ENCODE data around the gene LRRFIP1. TPM values are rescaled to one million over a fixed set of nuclear protein-coding genes. Genes with fewer than 3 reads are reported as not detected.
A peak's percentile ranks its signal among the peaks of the same experiment; 100 is the strongest.

LRRFIP1 gene
- polyA plus RNA-seq, 2 of the 4 experiments (the other 2 are of a cell fraction), result 75.6 to 93.0 TPM

DNA sequence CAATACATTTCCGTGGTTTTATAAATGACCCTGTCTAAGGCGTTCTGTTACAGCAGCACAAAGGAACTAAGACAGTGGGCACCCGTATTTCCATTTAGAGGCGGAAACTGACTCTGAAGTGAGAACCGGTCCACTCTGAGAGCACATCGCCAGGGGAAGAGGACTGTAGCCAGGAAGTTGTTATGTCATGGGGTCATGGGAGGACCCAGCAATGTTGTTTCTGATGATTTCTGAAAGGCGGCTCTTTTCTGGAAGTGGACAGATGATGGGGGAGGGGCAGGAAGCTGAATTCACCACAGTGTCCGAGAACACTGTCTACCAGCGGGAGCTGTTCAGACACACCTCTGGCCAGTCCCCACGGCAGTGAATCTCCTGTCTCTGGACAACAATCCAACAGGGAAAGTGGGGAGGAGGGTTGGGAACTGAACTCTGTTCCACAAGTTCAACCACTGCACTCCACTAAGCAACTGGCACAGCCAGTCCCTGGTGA lies 2.1 kb upstream of the LRRFIP1 start:
- DNase-seq (ENCODE audit: low read depth in 1 of 2, low spot score in 1 of 2) (no peak), ATAC-seq (peak in 1 of 2 experiments; percentile 5; a peak in 1 of 6 replicates), FAIRE-seq (no peak)
- no peak overlapping the region for H3K4me2 ChIP-seq
- ChIA-PET POLR2A (no interaction called here), CTCF (interaction anchor here (0.7 to 1.6 kb wide), 2 partner anchors 48 to 120 kb away, joined by 4 read pairs; no protein-coding TSS in a partner anchor)
- WGBS (ENCODE audit: missing lambda C conversion rate), result 88% methylated on average over 10 of the region's 10 CpGs
- H3K4me1 ChIP-seq, result peaks cover 7% of the 10 kb centered on the region; the same call in 1 of the 3 replicates
- H3K4me3 ChIP-seq, result no peak overlapping the region
- H3K27ac ChIP-seq, result no peak overlapping the region
- H3K9me3 ChIP-seq, result no peaks in the 10 kb centered on the region
- TF ChIP-seq HEYL (CRISPR knock-in tag; IDR thresholded peaks at IDR 0.05), result no peak
- TF ChIP-seq, protein P1, sequence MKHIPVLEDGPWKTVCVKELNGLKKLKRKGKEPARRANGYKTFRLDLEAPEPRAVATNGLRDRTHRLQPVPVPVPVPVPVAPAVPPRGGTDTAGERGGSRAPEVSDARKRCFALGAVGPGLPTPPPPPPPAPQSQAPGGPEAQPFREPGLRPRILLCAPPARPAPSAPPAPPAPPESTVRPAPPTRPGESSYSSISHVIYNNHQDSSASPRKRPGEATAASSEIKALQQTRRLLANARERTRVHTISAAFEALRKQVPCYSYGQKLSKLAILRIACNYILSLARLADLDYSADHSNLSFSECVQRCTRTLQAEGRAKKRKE (CRISPR knock-in tag; IDR thresholded peaks at IDR 0.05; ENCODE audit: low read depth), result no peak
- TF ChIP-seq, protein P2, sequence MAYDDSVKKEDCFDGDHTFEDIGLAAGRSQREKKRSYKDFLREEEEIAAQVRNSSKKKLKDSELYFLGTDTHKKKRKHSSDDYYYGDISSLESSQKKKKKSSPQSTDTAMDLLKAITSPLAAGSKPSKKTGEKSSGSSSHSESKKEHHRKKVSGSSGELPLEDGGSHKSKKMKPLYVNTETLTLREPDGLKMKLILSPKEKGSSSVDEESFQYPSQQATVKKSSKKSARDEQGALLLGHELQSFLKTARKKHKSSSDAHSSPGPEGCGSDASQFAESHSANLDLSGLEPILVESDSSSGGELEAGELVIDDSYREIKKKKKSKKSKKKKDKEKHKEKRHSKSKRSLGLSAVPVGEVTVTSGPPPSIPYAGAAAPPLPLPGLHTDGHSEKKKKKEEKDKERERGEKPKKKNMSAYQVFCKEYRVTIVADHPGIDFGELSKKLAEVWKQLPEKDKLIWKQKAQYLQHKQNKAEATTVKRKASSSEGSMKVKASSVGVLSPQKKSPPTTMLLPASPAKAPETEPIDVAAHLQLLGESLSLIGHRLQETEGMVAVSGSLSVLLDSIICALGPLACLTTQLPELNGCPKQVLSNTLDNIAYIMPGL (CRISPR knock-in tag; IDR thresholded peaks at IDR 0.05; ENCODE audit: borderline replicate concordance), result no peak
- no peak for TF ChIP-seq HOXB13 (CRISPR knock-in tag; IDR thresholded peaks at IDR 0.05; ENCODE audit: low read depth)
- TF ChIP-seq KDM1A (IDR thresholded peaks at IDR 0.05; ENCODE audit: low read depth), result no peak
- TF ChIP-seq CHD4 (IDR thresholded peaks at IDR 0.05; ENCODE audit: borderline replicate concordance), result no peak
- no peak for TF ChIP-seq FOXS1 (CRISPR knock-in tag; IDR thresholded peaks at IDR 0.05)

DNA sequence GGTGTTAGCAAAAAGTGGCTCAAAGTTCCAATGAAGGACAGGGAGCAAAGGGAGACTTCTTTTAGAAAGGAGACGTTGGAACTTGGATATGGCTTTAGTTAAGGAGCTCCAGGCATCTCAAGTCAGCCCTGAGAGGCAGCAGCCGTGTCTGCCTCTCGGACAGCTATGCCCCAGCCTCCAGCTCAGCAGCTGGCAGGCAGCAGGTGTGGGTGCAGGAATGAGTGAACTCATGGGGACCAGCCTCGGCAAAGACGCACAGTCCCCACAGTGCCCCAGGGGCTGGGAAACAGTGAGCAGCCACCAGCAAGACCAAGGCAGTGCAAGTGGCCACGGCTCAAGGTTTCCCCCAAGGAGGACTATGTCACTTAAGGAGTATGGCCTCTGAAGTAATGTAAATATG lies 1.6 kb upstream of the LRRFIP1 start:
- Histone ChIP-seq H3K4me2 (no peak overlapping the region), H3K4me1 (peaks cover 7% of the 10 kb centered on the region; the same call in 1 of the 3 replicates), H3K27ac (no peak overlapping the region), H3K9me3 (no peaks in the 10 kb centered on the region), H3K4me3 (no peak overlapping the region)
- TF ChIP-seq RAD21 (conservative IDR thresholded peaks at IDR 0.05 in 1 of 2, IDR thresholded peaks at IDR 0.05 in 1 of 2), result no peak
- no peak for TF ChIP-seq NPAS2 (CRISPR knock-in tag; IDR thresholded peaks at IDR 0.05; ENCODE audit: borderline replicate concordance)
- no peak for TF ChIP-seq RCOR1 (IDR thresholded peaks at IDR 0.05; ENCODE audit: low read depth, low read length)
- no peak for TF ChIP-seq POLR2A (IDR thresholded peaks at IDR 0.05; ENCODE audit: low read length)
- TF ChIP-seq ZSCAN20 (CRISPR knock-in tag; IDR thresholded peaks at IDR 0.05), result no peak
- TF ChIP-seq, protein P3, sequence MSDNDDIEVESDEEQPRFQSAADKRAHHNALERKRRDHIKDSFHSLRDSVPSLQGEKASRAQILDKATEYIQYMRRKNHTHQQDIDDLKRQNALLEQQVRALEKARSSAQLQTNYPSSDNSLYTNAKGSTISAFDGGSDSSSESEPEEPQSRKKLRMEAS (IDR thresholded peaks at IDR 0.05), result no peak
- no peak for TF ChIP-seq FOSB (CRISPR knock-in tag; IDR thresholded peaks at IDR 0.05)
- no peak for TF ChIP-seq ZC3H11A (IDR thresholded peaks at IDR 0.05)
- no peak for TF ChIP-seq CEBPB (IDR thresholded peaks at IDR 0.05)
- TF ChIP-seq, protein P4, sequence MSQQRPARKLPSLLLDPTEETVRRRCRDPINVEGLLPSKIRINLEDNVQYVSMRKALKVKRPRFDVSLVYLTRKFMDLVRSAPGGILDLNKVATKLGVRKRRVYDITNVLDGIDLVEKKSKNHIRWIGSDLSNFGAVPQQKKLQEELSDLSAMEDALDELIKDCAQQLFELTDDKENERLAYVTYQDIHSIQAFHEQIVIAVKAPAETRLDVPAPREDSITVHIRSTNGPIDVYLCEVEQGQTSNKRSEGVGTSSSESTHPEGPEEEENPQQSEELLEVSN (IDR thresholded peaks at IDR 0.05; ENCODE audit: borderline replicate concordance, low read depth), result no peak
- TF ChIP-seq, protein P5, sequence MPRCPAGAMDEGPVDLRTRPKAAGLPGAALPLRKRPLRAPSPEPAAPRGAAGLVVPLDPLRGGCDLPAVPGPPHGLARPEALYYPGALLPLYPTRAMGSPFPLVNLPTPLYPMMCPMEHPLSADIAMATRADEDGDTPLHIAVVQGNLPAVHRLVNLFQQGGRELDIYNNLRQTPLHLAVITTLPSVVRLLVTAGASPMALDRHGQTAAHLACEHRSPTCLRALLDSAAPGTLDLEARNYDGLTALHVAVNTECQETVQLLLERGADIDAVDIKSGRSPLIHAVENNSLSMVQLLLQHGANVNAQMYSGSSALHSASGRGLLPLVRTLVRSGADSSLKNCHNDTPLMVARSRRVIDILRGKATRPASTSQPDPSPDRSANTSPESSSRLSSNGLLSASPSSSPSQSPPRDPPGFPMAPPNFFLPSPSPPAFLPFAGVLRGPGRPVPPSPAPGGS (IDR thresholded peaks at IDR 0.05), result no peak
- TF ChIP-seq CHD4 (IDR thresholded peaks at IDR 0.05; ENCODE audit: borderline replicate concordance), result no peak
- ATAC-seq (peak in 1 of 2 experiments; percentile 15; a peak in 3 of 6 replicates), FAIRE-seq (no peak), DNase-seq (ENCODE audit: low read depth in 1 of 2, low spot score in 1 of 2) (no peak)
- WGBS (ENCODE audit: missing lambda C conversion rate), result 38% methylated on average over 5 of the region's 6 CpGs
- CTCF ChIA-PET, result interaction anchor here (1.6 kb wide), 1 partner anchor 48 kb away, joined by 4 read pairs; no protein-coding TSS in a partner anchor
- POLR2A ChIA-PET, result no interaction called here

Measured in A549 (cell line).